ENCODE results near the gene UQCR11. TPM values are rescaled to one million over a fixed set of nuclear protein-coding genes. Genes with fewer than 3 reads are reported as not detected.

The UQCR11 gene
- total RNA-seq, 4 donors from 2014 or later: 20.6 to 110 (median 30.8) TPM

GRCh38 chr19:1622007-1622406 lies 16.7 kb upstream of the UQCR11 start:
- Histone ChIP-seq H3K9me3 (no peaks in the 10 kb centered on the region), H3K4me3 (no peak overlapping the region), H3K4me1 (no peaks in the 10 kb centered on the region), H3K27me3 (no peaks in the 10 kb centered on the region), H3K27ac (no peak overlapping the region), H3K36me3 (no peaks in the 10 kb centered on the region)
- no peak for DNase-seq
- TF ChIP-seq, protein P1, sequence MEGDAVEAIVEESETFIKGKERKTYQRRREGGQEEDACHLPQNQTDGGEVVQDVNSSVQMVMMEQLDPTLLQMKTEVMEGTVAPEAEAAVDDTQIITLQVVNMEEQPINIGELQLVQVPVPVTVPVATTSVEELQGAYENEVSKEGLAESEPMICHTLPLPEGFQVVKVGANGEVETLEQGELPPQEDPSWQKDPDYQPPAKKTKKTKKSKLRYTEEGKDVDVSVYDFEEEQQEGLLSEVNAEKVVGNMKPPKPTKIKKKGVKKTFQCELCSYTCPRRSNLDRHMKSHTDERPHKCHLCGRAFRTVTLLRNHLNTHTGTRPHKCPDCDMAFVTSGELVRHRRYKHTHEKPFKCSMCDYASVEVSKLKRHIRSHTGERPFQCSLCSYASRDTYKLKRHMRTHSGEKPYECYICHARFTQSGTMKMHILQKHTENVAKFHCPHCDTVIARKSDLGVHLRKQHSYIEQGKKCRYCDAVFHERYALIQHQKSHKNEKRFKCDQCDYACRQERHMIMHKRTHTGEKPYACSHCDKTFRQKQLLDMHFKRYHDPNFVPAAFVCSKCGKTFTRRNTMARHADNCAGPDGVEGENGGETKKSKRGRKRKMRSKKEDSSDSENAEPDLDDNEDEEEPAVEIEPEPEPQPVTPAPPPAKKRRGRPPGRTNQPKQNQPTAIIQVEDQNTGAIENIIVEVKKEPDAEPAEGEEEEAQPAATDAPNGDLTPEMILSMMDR (IDR thresholded peaks at IDR 0.05): no peak
- no peak for TF ChIP-seq POLR2A (IDR thresholded peaks at IDR 0.05)
- intact Hi-C loops (cut with DNase I; ENCODE audit: low total_unique reads): no loop called here

- no peak for DNase-seq
- Histone ChIP-seq H3K9me3 (no peaks in the 10 kb centered on the region), H3K36me3 (no peaks in the 10 kb centered on the region), H3K27ac (no peak overlapping the region), H3K27me3 (no peaks in the 10 kb centered on the region), H3K4me3 (no peak overlapping the region), H3K4me1 (no peaks in the 10 kb centered on the region)
- intact Hi-C loops (cut with DNase I; ENCODE audit: low total_unique reads): no loop called here
- TF ChIP-seq, protein P1 (IDR thresholded peaks at IDR 0.05): no peak
- TF ChIP-seq POLR2A (IDR thresholded peaks at IDR 0.05): no peak
Observed at GRCh38 chr19:1621574-1621973, 16.3 kb upstream of the UQCR11 start.

DNA sequence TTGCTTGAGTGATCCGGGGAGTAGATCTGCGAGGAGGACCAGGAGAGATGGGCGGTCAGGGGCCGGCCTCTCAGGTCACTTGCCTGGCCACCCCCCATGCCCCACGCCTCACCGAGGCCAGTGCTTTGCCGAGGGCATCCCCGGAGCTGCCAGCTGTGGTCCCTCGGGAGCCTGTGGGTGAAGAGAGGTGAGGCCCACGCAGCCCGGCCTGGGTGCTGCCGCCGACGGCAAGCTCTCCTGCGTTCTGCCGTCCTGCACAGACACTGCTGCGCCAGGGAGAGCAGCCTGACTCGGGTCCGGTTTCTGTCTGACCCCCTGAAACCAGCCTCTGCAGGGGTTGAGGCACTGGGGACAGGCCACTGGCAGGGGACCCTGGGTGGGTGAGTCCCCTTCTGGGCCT lies 15.8 kb upstream of the UQCR11 start:
- H3K27ac ChIP-seq: no peak overlapping the region
- no peaks in the 10 kb centered on the region for H3K9me3 ChIP-seq
- H3K4me3 ChIP-seq: no peak overlapping the region
- no peaks in the 10 kb centered on the region for H3K27me3 ChIP-seq
- no peak for DNase-seq
- TF ChIP-seq, protein P1 (IDR thresholded peaks at IDR 0.05): no peak
- TF ChIP-seq POLR2A (IDR thresholded peaks at IDR 0.05): no peak
- intact Hi-C loops (cut with DNase I; ENCODE audit: low total_unique reads): no loop called here
- H3K36me3 ChIP-seq: no peaks in the 10 kb centered on the region
- no peaks in the 10 kb centered on the region for H3K4me1 ChIP-seq

- no peaks in the 10 kb centered on the region for H3K27me3 ChIP-seq
- no peak overlapping the region for H3K4me3 ChIP-seq
- H3K4me1 ChIP-seq: no peaks in the 10 kb centered on the region
- TF ChIP-seq, protein P1 (IDR thresholded peaks at IDR 0.05): no peak
- no peak for TF ChIP-seq POLR2A (IDR thresholded peaks at IDR 0.05)
- intact Hi-C loops (cut with DNase I; ENCODE audit: low total_unique reads): no loop called here
- H3K27ac ChIP-seq: no peak overlapping the region
- no peaks in the 10 kb centered on the region for H3K36me3 ChIP-seq
- DNase-seq: no peak
- no peaks in the 10 kb centered on the region for H3K9me3 ChIP-seq
Observed at GRCh38 chr19:1620502-1620901, 15.2 kb upstream of the UQCR11 start.

DNA sequence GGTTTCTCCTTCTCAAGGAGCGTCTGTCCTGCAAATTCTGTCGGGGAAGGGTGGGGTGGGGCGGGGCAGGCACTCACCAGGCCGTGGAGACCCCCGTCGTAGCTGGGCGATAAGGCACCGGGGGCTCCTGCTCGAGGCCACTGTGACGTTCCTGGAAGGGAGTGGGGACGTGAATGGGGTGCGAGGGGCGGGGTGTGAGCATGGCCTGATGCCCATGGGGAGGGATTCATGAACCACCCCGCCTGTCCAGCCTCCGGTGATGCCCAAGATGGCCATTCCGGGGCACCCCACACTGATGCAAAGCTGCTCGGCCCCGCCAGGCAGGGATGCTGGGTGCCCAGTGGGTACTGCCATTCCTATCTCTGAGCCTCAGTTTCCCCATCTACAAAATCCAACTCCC lies 14.4 kb upstream of the UQCR11 start:
- H3K4me3 ChIP-seq: no peak overlapping the region
- intact Hi-C loops (cut with DNase I; ENCODE audit: low total_unique reads): no loop called here
- H3K27ac ChIP-seq: no peak overlapping the region
- H3K27me3 ChIP-seq: no peaks in the 10 kb centered on the region
- H3K9me3 ChIP-seq: no peaks in the 10 kb centered on the region
- no peak for DNase-seq
- TF ChIP-seq POLR2A (IDR thresholded peaks at IDR 0.05): no peak
- TF ChIP-seq, protein P1 (IDR thresholded peaks at IDR 0.05): no peak
- no peaks in the 10 kb centered on the region for H3K36me3 ChIP-seq
- H3K4me1 ChIP-seq: no peaks in the 10 kb centered on the region
